ENCODE data around the gene SLC16A13. TPM values are rescaled to one million over a fixed set of nuclear protein-coding genes. Genes with fewer than 3 reads are reported as not detected.
"Not testable (repeated sequence)": the region's sequence is repeated elsewhere in the genome, so short reads cannot be mapped to it uniquely, and the experiment has no call there.

Gene SLC16A13
- total RNA-seq, 1 experiment from 2014 or later = 0.47 TPM

- no peak for DNase-seq
- H3K27me3 ChIP-seq = no peaks in the 10 kb centered on the region
- H3K36me3 ChIP-seq = no peaks in the 10 kb centered on the region
- H3K27ac ChIP-seq = no peak overlapping the region
- H3K9me3 ChIP-seq (replicated peaks) = no peaks in the 10 kb centered on the region
- no peak overlapping the region for H3K4me3 ChIP-seq
- no peaks in the 10 kb centered on the region for H3K4me1 ChIP-seq
These were observed 2.4 kb downstream of the SLC16A13 start for GRCh38 chr17:7038025-7038862.

- Histone ChIP-seq H3K27me3 (no peaks in the 10 kb centered on the region), H3K27ac (no peak overlapping the region), H3K9me3 (replicated peaks) (no peaks in the 10 kb centered on the region), H3K4me3 (no peak overlapping the region), H3K36me3 (no peaks in the 10 kb centered on the region), H3K4me1 (no peaks in the 10 kb centered on the region)
- no peak for DNase-seq
These were observed 4.0 kb downstream of the SLC16A13 start for GRCh38 chr17:7039832-7040231.

- H3K36me3 ChIP-seq = no peaks in the 10 kb centered on the region
- H3K4me1 ChIP-seq = no peaks in the 10 kb centered on the region
- no peak overlapping the region for H3K4me3 ChIP-seq
- H3K9me3 ChIP-seq (replicated peaks) = no peaks in the 10 kb centered on the region
- H3K27me3 ChIP-seq = no peaks in the 10 kb centered on the region
- DNase-seq = no peak
- H3K27ac ChIP-seq = no peak overlapping the region
These were observed 6.0 kb downstream of the SLC16A13 start for GRCh38 chr17:7041607-7042500.

- no peak overlapping the region for H3K27ac ChIP-seq
- H3K4me3 ChIP-seq = no peak overlapping the region
- H3K4me1 ChIP-seq = no peaks in the 10 kb centered on the region
- H3K27me3 ChIP-seq = no peaks in the 10 kb centered on the region
- H3K9me3 ChIP-seq (replicated peaks) = no peaks in the 10 kb centered on the region
- DNase-seq = no peak
- H3K36me3 ChIP-seq = no peaks in the 10 kb centered on the region
These were observed 6.8 kb downstream of the SLC16A13 start for GRCh38 chr17:7042501-7043181.

GRCh38 chr17:7043182-7043496 lies 7.3 kb downstream of the SLC16A13 start:
- no peak overlapping the region for H3K27ac ChIP-seq
- no peaks in the 10 kb centered on the region for H3K4me1 ChIP-seq
- H3K36me3 ChIP-seq = no peaks in the 10 kb centered on the region
- H3K4me3 ChIP-seq = peak overlapping the region; percentile 38
- no peak for DNase-seq
- H3K9me3 ChIP-seq (replicated peaks) = no peaks in the 10 kb centered on the region
- H3K27me3 ChIP-seq = no peaks in the 10 kb centered on the region

- H3K4me3 ChIP-seq = peak within 1 kb of the TSS; percentile 38
- DNase-seq = peak; percentile 36 to 47
- no peak within 1 kb of the TSS for H3K27ac ChIP-seq
- H3K9me3 ChIP-seq (replicated peaks) = no peaks in the 10 kb centered on the region
- H3K27me3 ChIP-seq = no peaks in the 10 kb centered on the region
- H3K4me1 ChIP-seq = no peaks in the 10 kb centered on the region
- no peaks in the 10 kb centered on the region for H3K36me3 ChIP-seq
These were observed 7.8 kb downstream of the SLC16A13 start, which contains the start of gene SLC16A11 for GRCh38 chr17:7043497-7044198. Gene SLC16A11, minus strand, starts transcription at chr17:7044092. Its CDS starts 579 bp downstream, at chr17:7043513.

- H3K9me3 ChIP-seq (replicated peaks) = no peaks in the 10 kb centered on the region
- H3K27ac ChIP-seq = no peak overlapping the region
- peak in 1 of 2 experiments; percentile 48 for DNase-seq
- no peaks in the 10 kb centered on the region for H3K27me3 ChIP-seq
- H3K4me1 ChIP-seq = no peaks in the 10 kb centered on the region
- no peak overlapping the region for H3K4me3 ChIP-seq
- H3K36me3 ChIP-seq = no peaks in the 10 kb centered on the region
These were observed 9.8 kb downstream of the SLC16A13 start for GRCh38 chr17:7045492-7046126.

- Histone ChIP-seq H3K9me3 (replicated peaks) (no peaks in the 10 kb centered on the region), H3K4me3 (no peak overlapping the region), H3K4me1 (no peaks in the 10 kb centered on the region), H3K27me3 (no peaks in the 10 kb centered on the region), H3K36me3 (no peaks in the 10 kb centered on the region), H3K27ac (no peak overlapping the region)
- DNase-seq = no peak
These were observed 10.4 kb downstream of the SLC16A13 start for GRCh38 chr17:7046127-7046724.

GRCh38 chr17:7046725-7047397 lies 11.0 kb downstream of the SLC16A13 start:
- H3K27me3 ChIP-seq; H3K36me3 ChIP-seq; DNase-seq; H3K4me3 ChIP-seq; H3K27ac ChIP-seq; H3K4me1 ChIP-seq; H3K9me3 ChIP-seq (replicated peaks): not testable (repeated sequence)

- H3K27me3 ChIP-seq = no peaks in the 10 kb centered on the region
- DNase-seq = no peak
- no peaks in the 10 kb centered on the region for H3K36me3 ChIP-seq
- H3K4me1 ChIP-seq = no peaks in the 10 kb centered on the region
- H3K4me3 ChIP-seq = no peak overlapping the region
- no peak overlapping the region for H3K27ac ChIP-seq
- no peaks in the 10 kb centered on the region for H3K9me3 ChIP-seq (replicated peaks)
These were observed 11.8 kb downstream of the SLC16A13 start for GRCh38 chr17:7047566-7047965.

GRCh38 chr17:7048968-7049367 lies 13.2 kb downstream of the SLC16A13 start:
- Histone ChIP-seq H3K27ac (no peak overlapping the region), H3K36me3 (no peaks in the 10 kb centered on the region), H3K4me3 (no peak overlapping the region), H3K27me3 (no peaks in the 10 kb centered on the region), H3K9me3 (replicated peaks) (no peaks in the 10 kb centered on the region), H3K4me1 (no peaks in the 10 kb centered on the region)
- DNase-seq = no peak

- not testable (repeated sequence) for DNase-seq; H3K4me1 ChIP-seq; H3K4me3 ChIP-seq; H3K27ac ChIP-seq; H3K27me3 ChIP-seq; H3K9me3 ChIP-seq (replicated peaks); H3K36me3 ChIP-seq
These were observed 14.8 kb downstream of the SLC16A13 start for GRCh38 chr17:7050583-7050982.

GRCh38 chr17:7056386-7056785 lies 20.6 kb downstream of the SLC16A13 start:
- no peak for DNase-seq
- Histone ChIP-seq H3K27me3 (no peaks in the 10 kb centered on the region), H3K27ac (no peak overlapping the region), H3K4me3 (no peak overlapping the region), H3K4me1 (no peaks in the 10 kb centered on the region), H3K9me3 (replicated peaks) (no peaks in the 10 kb centered on the region), H3K36me3 (no peaks in the 10 kb centered on the region)

Measured in SJCRH30 (cell line).